AG09309 (cell line): ENCODE results near the gene IL21R.

Experiments used
- DNase-seq: peaks from one replicate; pipeline ENCODE4 v3.0.0-alpha.2; 2010; ENCODE audit warnings: low read depth
- H3K4me3 ChIP-seq: 2 replicates; pipeline ENCODE4 v1.5.1; 2011; ENCODE audit warnings: mild to moderate bottlenecking, low read depth, low read length, moderate library complexity; ENCODE audit not compliant: control insufficient read depth
- TF ChIP-seq, protein P1 (sequence below): IDR thresholded peaks from 2 replicates; pipeline ENCODE4 v1.5.1; 2011; ENCODE audit warnings: mild to moderate bottlenecking, low read depth, low read length, inconsistent platforms; ENCODE audit not compliant: insufficient read depth, control insufficient read depth; ENCODE audit errors: missing control alignments

Gene IL21R

GRCh38 chr16:27374804-27375425 is 27.1 kb upstream of the IL21R start:
- H3K4me3 ChIP-seq: no peak overlapping the region
- TF ChIP-seq, protein P1, sequence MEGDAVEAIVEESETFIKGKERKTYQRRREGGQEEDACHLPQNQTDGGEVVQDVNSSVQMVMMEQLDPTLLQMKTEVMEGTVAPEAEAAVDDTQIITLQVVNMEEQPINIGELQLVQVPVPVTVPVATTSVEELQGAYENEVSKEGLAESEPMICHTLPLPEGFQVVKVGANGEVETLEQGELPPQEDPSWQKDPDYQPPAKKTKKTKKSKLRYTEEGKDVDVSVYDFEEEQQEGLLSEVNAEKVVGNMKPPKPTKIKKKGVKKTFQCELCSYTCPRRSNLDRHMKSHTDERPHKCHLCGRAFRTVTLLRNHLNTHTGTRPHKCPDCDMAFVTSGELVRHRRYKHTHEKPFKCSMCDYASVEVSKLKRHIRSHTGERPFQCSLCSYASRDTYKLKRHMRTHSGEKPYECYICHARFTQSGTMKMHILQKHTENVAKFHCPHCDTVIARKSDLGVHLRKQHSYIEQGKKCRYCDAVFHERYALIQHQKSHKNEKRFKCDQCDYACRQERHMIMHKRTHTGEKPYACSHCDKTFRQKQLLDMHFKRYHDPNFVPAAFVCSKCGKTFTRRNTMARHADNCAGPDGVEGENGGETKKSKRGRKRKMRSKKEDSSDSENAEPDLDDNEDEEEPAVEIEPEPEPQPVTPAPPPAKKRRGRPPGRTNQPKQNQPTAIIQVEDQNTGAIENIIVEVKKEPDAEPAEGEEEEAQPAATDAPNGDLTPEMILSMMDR: peak; percentile 51
- no peak for DNase-seq

DNA sequence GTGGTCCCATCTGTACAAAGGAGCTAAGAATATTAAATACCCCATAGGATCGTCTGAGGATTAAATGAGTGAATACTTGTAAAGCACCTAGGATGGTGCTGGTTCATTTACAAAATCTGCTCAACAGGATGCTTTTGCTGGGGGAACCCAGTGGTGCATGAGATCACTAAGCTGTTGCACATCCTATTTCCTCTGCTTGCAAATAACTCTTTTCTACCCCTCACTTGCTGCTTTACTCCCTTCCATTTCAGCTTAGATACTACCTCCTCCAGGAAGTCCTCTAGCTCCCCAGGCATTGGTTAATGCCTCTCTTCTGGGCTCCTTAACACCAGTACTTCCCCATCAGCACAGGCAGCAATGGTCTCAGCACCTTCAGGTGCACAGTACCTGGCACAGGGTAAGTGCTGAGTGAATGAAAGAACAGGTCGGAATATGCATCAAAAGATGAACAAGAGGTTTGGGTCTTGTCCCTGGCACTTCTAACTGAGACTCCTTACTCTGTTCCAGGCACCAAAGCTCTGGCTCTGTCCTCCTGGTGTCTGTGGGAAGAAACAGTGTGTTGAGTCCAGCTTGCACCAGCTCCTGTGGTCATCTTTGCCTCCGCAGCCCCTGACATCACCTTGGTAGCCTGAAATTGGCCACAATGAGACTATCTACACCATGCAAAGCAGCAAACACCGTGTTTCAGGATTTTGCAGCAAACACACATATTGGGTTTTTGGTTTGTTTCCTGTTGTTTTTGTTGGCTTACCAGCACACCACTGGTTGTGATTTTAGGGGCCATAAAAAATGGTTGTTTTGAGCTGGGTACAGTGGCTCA is 24.1 kb upstream of the IL21R start:
- H3K4me3 ChIP-seq: no peak overlapping the region

DNA sequence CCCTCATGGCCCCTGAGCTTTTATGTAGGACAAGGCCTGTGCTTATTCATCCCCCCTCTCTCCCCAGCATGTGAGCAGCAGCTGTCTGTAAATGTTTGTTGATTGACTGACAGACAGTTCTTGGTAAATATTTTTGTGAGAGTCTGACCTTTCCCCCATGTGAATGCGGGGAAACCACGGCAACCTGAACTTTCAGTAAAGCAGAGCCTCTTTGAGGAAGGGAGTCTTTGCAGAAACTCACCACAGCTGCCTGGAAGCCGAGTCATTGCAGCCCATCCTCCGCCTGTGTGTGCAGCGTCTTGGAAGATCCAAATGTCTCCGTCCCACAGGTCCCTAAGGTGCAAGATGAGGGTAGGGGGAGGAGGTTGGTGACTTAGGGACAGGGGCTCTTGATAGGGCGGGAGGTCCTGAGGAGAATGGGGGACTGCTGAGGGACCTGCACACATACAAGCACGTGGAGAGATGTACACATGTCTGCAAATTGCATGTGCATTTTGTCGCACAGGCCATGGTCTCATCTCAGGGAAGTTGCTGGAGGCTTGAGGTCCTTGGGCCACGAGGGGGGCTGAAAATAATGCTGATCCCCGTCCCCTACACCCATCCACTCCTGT is 23.0 kb upstream of the IL21R start:
- TF ChIP-seq, protein P1: no peak
- no peak overlapping the region for H3K4me3 ChIP-seq
- no peak for DNase-seq

More for the DNA sequence above, 24.1 kb upstream of the IL21R start:
- TF ChIP-seq, protein P1: no peak
- no peak for DNase-seq

DNA sequence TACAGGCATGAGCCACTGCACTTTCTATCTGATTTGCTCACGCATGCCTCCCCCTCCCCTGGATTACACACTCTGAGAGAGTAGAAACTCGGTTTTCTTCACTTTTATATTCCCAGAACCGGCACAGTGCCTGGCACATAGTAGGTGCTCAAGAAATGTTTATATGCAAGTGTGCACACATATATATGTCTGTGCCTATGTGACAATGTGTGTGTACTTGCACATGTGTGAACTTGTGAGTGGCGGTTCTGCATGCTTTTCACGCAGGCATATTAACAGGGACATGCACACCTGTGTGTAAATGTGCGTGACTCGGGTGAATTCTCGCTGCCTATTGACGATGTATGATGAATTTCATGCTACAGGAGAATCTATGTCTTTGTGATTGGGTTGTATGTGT is 22.1 kb upstream of the IL21R start:
- H3K4me3 ChIP-seq: no peak overlapping the region
- DNase-seq: no peak
- TF ChIP-seq, protein P1: no peak

DNA sequence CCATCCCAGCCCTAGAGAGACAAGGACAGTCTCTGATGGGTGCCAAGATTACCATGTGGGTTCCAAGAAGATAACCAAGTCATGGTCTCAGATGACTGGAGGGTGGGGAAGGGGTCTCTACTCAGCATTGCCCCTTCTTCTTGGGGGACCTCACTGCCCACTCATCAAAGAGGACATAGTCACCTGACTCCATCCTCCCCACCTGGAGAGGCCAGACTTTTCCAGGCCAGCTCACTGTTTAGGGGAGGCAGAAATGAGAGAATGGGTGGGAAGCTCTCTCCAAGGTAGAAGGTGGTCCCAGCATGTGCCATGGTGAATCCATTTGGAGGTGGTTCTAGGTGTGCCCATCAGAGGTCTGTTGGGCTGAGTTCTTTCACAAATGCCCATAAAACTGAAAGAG is 20.7 kb upstream of the IL21R start:
- no peak overlapping the region for H3K4me3 ChIP-seq
- DNase-seq: no peak
- TF ChIP-seq, protein P1: no peak

- TF ChIP-seq, protein P1: no peak
- no peak overlapping the region for H3K4me3 ChIP-seq
- DNase-seq: no peak
Observed at GRCh38 chr16:27381974-27382855, 19.8 kb upstream of the IL21R start.
